ENCODE measurements around the gene GREM2. TPM values are rescaled to one million over a fixed set of nuclear protein-coding genes. Genes with fewer than 3 reads are reported as not detected.
A peak's percentile ranks its signal among the peaks of the same experiment; 100 is the strongest.

GREM2 gene
- total RNA-seq, 1 experiment from 2014 or later = not detected

- H3K4me3 Mint-ChIP-seq = no peak overlapping the region
- H3K4me2 ChIP-seq (ENCODE audit: insufficient read depth, insufficient read length, low read length) = no peak overlapping the region
- H3K4me1 ChIP-seq (ENCODE audit: insufficient read depth, low read length) = peaks cover 4% of the 10 kb centered on the region; the same call in 1 of the 2 replicates
- H2BK20ac ChIP-seq (ENCODE audit: low read depth, low read length, poor library complexity, severe bottlenecking) = no peak overlapping the region
- no CpG with 5 or more reads among the region's 3 CpGs for WGBS (ENCODE audit: extremely low coverage, insufficient read length, low lambda C conversion rate)
- H3K27ac Mint-ChIP-seq = no peak overlapping the region
- H4K8ac ChIP-seq (replicated peaks; ENCODE audit: insufficient read length, low read depth, low read length) = no peak overlapping the region
- TF ChIP-seq, protein P1, sequence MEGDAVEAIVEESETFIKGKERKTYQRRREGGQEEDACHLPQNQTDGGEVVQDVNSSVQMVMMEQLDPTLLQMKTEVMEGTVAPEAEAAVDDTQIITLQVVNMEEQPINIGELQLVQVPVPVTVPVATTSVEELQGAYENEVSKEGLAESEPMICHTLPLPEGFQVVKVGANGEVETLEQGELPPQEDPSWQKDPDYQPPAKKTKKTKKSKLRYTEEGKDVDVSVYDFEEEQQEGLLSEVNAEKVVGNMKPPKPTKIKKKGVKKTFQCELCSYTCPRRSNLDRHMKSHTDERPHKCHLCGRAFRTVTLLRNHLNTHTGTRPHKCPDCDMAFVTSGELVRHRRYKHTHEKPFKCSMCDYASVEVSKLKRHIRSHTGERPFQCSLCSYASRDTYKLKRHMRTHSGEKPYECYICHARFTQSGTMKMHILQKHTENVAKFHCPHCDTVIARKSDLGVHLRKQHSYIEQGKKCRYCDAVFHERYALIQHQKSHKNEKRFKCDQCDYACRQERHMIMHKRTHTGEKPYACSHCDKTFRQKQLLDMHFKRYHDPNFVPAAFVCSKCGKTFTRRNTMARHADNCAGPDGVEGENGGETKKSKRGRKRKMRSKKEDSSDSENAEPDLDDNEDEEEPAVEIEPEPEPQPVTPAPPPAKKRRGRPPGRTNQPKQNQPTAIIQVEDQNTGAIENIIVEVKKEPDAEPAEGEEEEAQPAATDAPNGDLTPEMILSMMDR (conservative IDR thresholded peaks at IDR 0.05) = peak; percentile 31; the same call in 2 of the 3 replicates
- H3K14ac ChIP-seq (ENCODE audit: insufficient read depth, low read length) = no peak overlapping the region
- H3K18ac ChIP-seq (ENCODE audit: insufficient read length, low read depth, low read length) = no peak overlapping the region
- no peaks in the 10 kb centered on the region for H3K23me2 ChIP-seq (ENCODE audit: insufficient read length, low read depth, low read length, poor library complexity, severe bottlenecking)
- H3K9me3 Mint-ChIP-seq = no peaks in the 10 kb centered on the region
- no peaks in the 10 kb centered on the region for H3K9me3 ChIP-seq (ENCODE audit: control insufficient read depth, low read depth, low read length)
- no peak overlapping the region for H3K9ac ChIP-seq (ENCODE audit: extremely low read depth, insufficient read length, low read length)
- no peaks in the 10 kb centered on the region for H3K79me2 ChIP-seq (ENCODE audit: insufficient read depth, low read length)
- no peak overlapping the region for H4K5ac ChIP-seq (ENCODE audit: insufficient read length, low read depth, low read length)
- H3K56ac ChIP-seq (ENCODE audit: insufficient read length, low read depth, low read length) = no peak overlapping the region
- no peak overlapping the region for H3K23ac ChIP-seq (ENCODE audit: insufficient read length, low read depth, low read length)
- no peaks in the 10 kb centered on the region for H3K79me1 ChIP-seq (ENCODE audit: insufficient read depth, low read depth, low read length, poor library complexity, severe bottlenecking)
- peaks cover 6 to 12% of the 10 kb centered on the region in 2 experiments for H3K4me1 Mint-ChIP-seq
- no peak overlapping the region for H4K91ac ChIP-seq (ENCODE audit: insufficient read length, low read depth, low read length)
- no peaks in the 10 kb centered on the region for H3K36me3 Mint-ChIP-seq (ENCODE audit: insufficient read depth in 1 of 3, low read depth in 3 of 3)
- no peak overlapping the region for H2BK120ac ChIP-seq (ENCODE audit: low read depth, low read length, poor library complexity, severe bottlenecking)
- H4K20me1 ChIP-seq (ENCODE audit: control insufficient read depth, insufficient read depth, insufficient read length) = no peaks in the 10 kb centered on the region
- no peak overlapping the region for H3K4ac ChIP-seq (ENCODE audit: low read depth, low read length)
- H3K27me3 Mint-ChIP-seq (ENCODE audit: low read depth) = peaks cover 27% of the 10 kb centered on the region
- H3K27me3 ChIP-seq (ENCODE audit: insufficient read depth, low read length) = no peaks in the 10 kb centered on the region
- no peak overlapping the region for H2AK5ac ChIP-seq (ENCODE audit: insufficient read length, low read length)
- no peak overlapping the region for H2BK15ac ChIP-seq (ENCODE audit: low read depth, low read length)
- no peak overlapping the region for H3T11ph ChIP-seq (ENCODE audit: low read length)
- no peak overlapping the region for H3K27ac ChIP-seq (ENCODE audit: insufficient read length, low read depth, low read length)
- H2BK5ac ChIP-seq (ENCODE audit: insufficient read length, low read length) = no peak overlapping the region
- H2BK12ac ChIP-seq (ENCODE audit: insufficient read length, low read depth, low read length) = no peak overlapping the region
- H2AFZ ChIP-seq (ENCODE audit: low read length) = no peak overlapping the region
- DNase-seq = no peak
These were observed 124.5 kb downstream of the GREM2 start for GRCh38 chr1:240487493-240487892.
